HepG2 (cell line): ENCODE measurements around the gene STARD10. TPM values are rescaled to one million over a fixed set of nuclear protein-coding genes. Genes with fewer than 3 reads are reported as not detected.

Experiments
- ATF7 ChIP-seq, 2 experiments: fragments of 450-650 bp in 1 of 2; sonication (generic) in 1 of 2; formaldehyde crosslinking in 1 of 2; IDR thresholded peaks; 2 replicates each; pipeline versions ENCODE4 v1.4.0 to v1.6.1; 2016 to 2020; ENCODE audit warnings: antibody characterized with exemption in 1 of 2, mild to moderate bottlenecking in 1 of 2, missing genetic modification reagents in 1 of 2
- CBFB ChIP-seq: sonication (generic); formaldehyde crosslinking; IDR thresholded peaks from 2 replicates; pipeline ENCODE4 v1.4.0; 2020; ENCODE audit warnings: missing genetic modification reagents
- DPF2 ChIP-seq: sonication (generic); formaldehyde crosslinking; IDR thresholded peaks from 2 replicates; pipeline ENCODE4 v1.4.0; 2020; ENCODE audit warnings: mild to moderate bottlenecking, low read depth, missing genetic modification reagents, borderline replicate concordance
- ETV5 ChIP-seq: IDR thresholded peaks from 2 replicates; pipeline ENCODE4 v1.6.1; 2018; ENCODE audit warnings: missing biosample characterization, missing genetic modification reagents, inconsistent platforms, borderline replicate concordance
- FOXK1 ChIP-seq: sonication (generic); formaldehyde crosslinking; IDR thresholded peaks from 2 replicates; pipeline ENCODE4 v1.4.0; 2020; ENCODE audit warnings: low read depth, missing genetic modification reagents, borderline replicate concordance
- KMT2B ChIP-seq: IDR thresholded peaks from 2 replicates; pipeline ENCODE4 v1.6.1; 2016; ENCODE audit warnings: missing genetic modification reagents, missing compliant biosample characterization
- PAWR ChIP-seq: sonication (generic); formaldehyde crosslinking; IDR thresholded peaks from 2 replicates; pipeline ENCODE4 v1.4.0; 2020; ENCODE audit warnings: missing genetic modification reagents, mild to moderate bottlenecking, borderline replicate concordance
- POLR2AphosphoS5 ChIP-seq: IDR thresholded peaks from 2 replicates; pipeline ENCODE4 v1.6.1; 2012; ENCODE audit warnings: low read depth, low read length
- RXRA ChIP-seq: sonication (generic); formaldehyde crosslinking; IDR thresholded peaks from 2 replicates; pipeline ENCODE4 v1.5.1; 2020; ENCODE audit warnings: missing genetic modification reagents
- SETDB1 ChIP-seq: sonication (generic); formaldehyde crosslinking; IDR thresholded peaks from 2 replicates; pipeline ENCODE4 v1.5.1; 2020; ENCODE audit warnings: missing genetic modification reagents, mild to moderate bottlenecking, borderline replicate concordance
- SP2 ChIP-seq: sonication (generic); formaldehyde crosslinking; IDR thresholded peaks from 2 replicates; pipeline ENCODE4 v1.5.1; 2020; ENCODE audit warnings: mild to moderate bottlenecking, missing genetic modification reagents
- TFDP1 ChIP-seq: IDR thresholded peaks from 2 replicates; pipeline ENCODE4 v1.6.1; 2016; ENCODE audit warnings: missing compliant biosample characterization, missing genetic modification reagents, borderline replicate concordance
- ZC3H13 ChIP-seq: sonication (generic); formaldehyde crosslinking; IDR thresholded peaks from 2 replicates; pipeline ENCODE4 v1.8.1; 2023; ENCODE audit warnings: mild to moderate bottlenecking, missing genetic modification reagents, moderate library complexity
- ZMYM2 ChIP-seq: sonication (generic); formaldehyde crosslinking; IDR thresholded peaks from 2 replicates; pipeline ENCODE4 v1.8.0; 2022; ENCODE audit warnings: mild to moderate bottlenecking, missing genetic modification reagents
- ZMYM3 ChIP-seq: sonication (generic); formaldehyde crosslinking; IDR thresholded peaks from 2 replicates; pipeline ENCODE4 v1.5.1; 2020; ENCODE audit warnings: mild to moderate bottlenecking, missing genetic modification reagents
- ZNF12 ChIP-seq: sonication (generic); formaldehyde crosslinking; IDR thresholded peaks from 2 replicates; pipeline ENCODE4 v1.5.0; 2020; ENCODE audit warnings: missing genetic modification reagents
- ZNF264 ChIP-seq: sonication (generic); formaldehyde crosslinking; IDR thresholded peaks from 2 replicates; pipeline ENCODE4 v1.4.0; 2020; ENCODE audit warnings: missing genetic modification reagents
- ZNF577 ChIP-seq: sonication (generic); formaldehyde crosslinking; IDR thresholded peaks from 2 replicates; pipeline ENCODE4 v1.4.0; 2020; ENCODE audit warnings: mild to moderate bottlenecking, low read depth, missing genetic modification reagents, borderline replicate concordance
- ZNF672 ChIP-seq: sonication (generic); formaldehyde crosslinking; IDR thresholded peaks from 2 replicates; pipeline ENCODE4 v1.8.1; 2022; ENCODE audit warnings: missing genetic modification reagents
- ZNF761 ChIP-seq: sonication (generic); formaldehyde crosslinking; conservative IDR thresholded peaks from 2 replicates; pipeline ENCODE4 v1.4.0; 2020; ENCODE audit warnings: mild to moderate bottlenecking, missing genetic modification reagents
- polyA plus RNA-seq, 8 experiments: library from polyadenylated mRNA; depleted of rRNA in 3 of 8; stranded (reverse) in 7 of 8; unstranded in 1 of 8; fragments of >200 nt; fragmentation: Illumina TruSeq in 4 of 8; extraction: Trizol in 4 of 8; gene quantifications; 2 replicates each; pipeline versions ENCODE4 v1.2.1 to v1.2.3, GENCODE V29; 2011 to 2016; ENCODE audit warnings: low read depth in 4 of 8, missing spikeins in 1 of 8, mixed read lengths in 1 of 8; ENCODE audit not compliant: insufficient read depth in 1 of 8
- total RNA-seq, 5 experiments: library from RNA; depleted of rRNA; stranded (reverse); fragments of >200 nt; fragmentation: Illumina TruSeq; extraction: Trizol; gene quantifications; 2 replicates each; pipeline ENCODE4 v1.2.3, GENCODE V29; 2016; ENCODE audit warnings: low read depth in 1 of 5
- TF ChIP-seq, protein P1 (sequence below), 2 experiments: sonication (generic) in 1 of 2; formaldehyde crosslinking in 1 of 2; IDR thresholded peaks; 2 replicates each; pipeline versions ENCODE4 v1.4.0 to v1.6.1; 2018 to 2020; ENCODE audit warnings: missing genetic modification reagents in 2 of 2, borderline replicate concordance in 1 of 2, low read depth in 1 of 2, mild to moderate bottlenecking in 1 of 2, missing biosample characterization in 1 of 2
- TF ChIP-seq, protein P2 (sequence below): sonication (generic); formaldehyde crosslinking; IDR thresholded peaks from 2 replicates; pipeline ENCODE4 v1.4.0; 2020; ENCODE audit warnings: missing genetic modification reagents

The STARD10 gene
- total and polyA plus RNA-seq, 2 of the 13 experiments (the other 11 are each of a cell fraction or from before 2014, with no cell fraction given), result 260 to 341 TPM

DNA sequence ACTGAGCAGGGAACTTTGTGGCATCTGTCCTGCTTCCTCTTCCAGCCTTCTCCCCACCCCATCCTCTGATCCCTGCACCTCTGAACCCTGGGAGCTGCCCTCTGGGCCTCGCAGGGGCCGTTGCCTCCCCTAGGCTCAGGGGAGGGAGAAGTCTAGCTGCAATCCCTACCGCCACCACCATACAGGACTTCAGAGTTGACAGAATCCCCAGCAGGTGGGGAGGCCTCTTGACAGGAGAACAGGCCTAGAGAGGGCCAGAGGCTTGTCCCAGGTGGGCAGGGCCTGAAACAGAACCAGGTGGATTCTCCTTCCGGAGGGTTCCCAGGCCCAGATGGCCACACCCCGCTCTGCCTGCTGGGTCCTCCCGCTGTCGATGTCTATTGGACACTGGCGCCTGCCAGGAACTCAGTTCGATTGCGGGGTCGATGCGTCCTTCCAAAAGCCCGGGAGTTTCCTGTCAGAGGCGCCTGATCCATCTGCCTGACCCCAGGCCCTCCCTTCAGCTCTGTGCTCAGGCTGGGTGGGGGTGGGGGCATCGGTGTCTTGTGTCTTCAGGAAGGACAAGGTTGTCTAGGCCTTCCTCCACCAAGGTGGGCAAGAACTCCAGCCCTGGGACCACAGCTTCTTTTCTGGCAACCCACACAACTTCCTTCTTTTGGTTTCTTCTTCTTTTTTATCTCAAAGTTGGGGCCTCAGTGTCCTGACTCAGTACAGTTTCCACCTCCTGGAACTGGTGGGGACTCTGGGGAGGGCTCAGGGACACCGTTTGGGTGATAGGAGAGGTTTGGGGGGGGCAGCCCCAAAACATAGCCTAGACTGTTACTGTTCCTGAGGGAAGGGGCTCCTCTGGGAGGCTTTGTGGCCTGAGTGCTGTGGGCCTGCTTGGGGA lies 6.4 kb downstream of the STARD10 start (continued):
- TF ChIP-seq, protein P1, sequence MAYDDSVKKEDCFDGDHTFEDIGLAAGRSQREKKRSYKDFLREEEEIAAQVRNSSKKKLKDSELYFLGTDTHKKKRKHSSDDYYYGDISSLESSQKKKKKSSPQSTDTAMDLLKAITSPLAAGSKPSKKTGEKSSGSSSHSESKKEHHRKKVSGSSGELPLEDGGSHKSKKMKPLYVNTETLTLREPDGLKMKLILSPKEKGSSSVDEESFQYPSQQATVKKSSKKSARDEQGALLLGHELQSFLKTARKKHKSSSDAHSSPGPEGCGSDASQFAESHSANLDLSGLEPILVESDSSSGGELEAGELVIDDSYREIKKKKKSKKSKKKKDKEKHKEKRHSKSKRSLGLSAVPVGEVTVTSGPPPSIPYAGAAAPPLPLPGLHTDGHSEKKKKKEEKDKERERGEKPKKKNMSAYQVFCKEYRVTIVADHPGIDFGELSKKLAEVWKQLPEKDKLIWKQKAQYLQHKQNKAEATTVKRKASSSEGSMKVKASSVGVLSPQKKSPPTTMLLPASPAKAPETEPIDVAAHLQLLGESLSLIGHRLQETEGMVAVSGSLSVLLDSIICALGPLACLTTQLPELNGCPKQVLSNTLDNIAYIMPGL (CRISPR knock-in tag; IDR thresholded peaks at IDR 0.05; ENCODE audit: borderline replicate concordance in 1 of 2, low read depth in 1 of 2), result peak; percentile 31 to 80; a peak in 2 of 4 replicates
- TF ChIP-seq ZNF672 (CRISPR knock-in tag), result no peak
- peak; percentile 88 for TF ChIP-seq ETV5 (CRISPR knock-in tag)
- no peak for TF ChIP-seq PAWR (CRISPR knock-in tag)
- TF ChIP-seq ATF7 (IDR thresholded peaks at IDR 0.05), result no peak
- peak; percentile 54; the same call in 1 of the 2 replicates for TF ChIP-seq ATF7 (CRISPR knock-in tag; IDR thresholded peaks at IDR 0.05)
- no peak for TF ChIP-seq FOXK1 (CRISPR knock-in tag)
- peak; percentile 69; the same call in 1 of the 2 replicates for TF ChIP-seq RXRA (CRISPR knock-in tag)
- TF ChIP-seq SETDB1 (CRISPR knock-in tag), result no peak
- TF ChIP-seq SP2, result peak; percentile 80
- TF ChIP-seq ZNF577 (CRISPR knock-in tag), result no peak
- TF ChIP-seq, protein P2, sequence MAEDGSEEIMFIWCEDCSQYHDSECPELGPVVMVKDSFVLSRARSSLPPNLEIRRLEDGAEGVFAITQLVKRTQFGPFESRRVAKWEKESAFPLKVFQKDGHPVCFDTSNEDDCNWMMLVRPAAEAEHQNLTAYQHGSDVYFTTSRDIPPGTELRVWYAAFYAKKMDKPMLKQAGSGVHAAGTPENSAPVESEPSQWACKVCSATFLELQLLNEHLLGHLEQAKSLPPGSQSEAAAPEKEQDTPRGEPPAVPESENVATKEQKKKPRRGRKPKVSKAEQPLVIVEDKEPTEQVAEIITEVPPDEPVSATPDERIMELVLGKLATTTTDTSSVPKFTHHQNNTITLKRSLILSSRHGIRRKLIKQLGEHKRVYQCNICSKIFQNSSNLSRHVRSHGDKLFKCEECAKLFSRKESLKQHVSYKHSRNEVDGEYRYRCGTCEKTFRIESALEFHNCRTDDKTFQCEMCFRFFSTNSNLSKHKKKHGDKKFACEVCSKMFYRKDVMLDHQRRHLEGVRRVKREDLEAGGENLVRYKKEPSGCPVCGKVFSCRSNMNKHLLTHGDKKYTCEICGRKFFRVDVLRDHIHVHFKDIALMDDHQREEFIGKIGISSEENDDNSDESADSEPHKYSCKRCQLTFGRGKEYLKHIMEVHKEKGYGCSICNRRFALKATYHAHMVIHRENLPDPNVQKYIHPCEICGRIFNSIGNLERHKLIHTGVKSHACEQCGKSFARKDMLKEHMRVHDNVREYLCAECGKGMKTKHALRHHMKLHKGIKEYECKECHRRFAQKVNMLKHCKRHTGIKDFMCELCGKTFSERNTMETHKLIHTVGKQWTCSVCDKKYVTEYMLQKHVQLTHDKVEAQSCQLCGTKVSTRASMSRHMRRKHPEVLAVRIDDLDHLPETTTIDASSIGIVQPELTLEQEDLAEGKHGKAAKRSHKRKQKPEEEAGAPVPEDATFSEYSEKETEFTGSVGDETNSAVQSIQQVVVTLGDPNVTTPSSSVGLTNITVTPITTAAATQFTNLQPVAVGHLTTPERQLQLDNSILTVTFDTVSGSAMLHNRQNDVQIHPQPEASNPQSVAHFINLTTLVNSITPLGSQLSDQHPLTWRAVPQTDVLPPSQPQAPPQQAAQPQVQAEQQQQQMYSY, result peak; percentile 84; the same call in 1 of the 2 replicates
- no peak for TF ChIP-seq ZC3H13 (CRISPR knock-in tag)
- peak; percentile 81 for TF ChIP-seq ZMYM3
- 0 out of 2 replicates have a peak, but pooled peaks have one; percentile 34 for TF ChIP-seq ZNF12 (CRISPR knock-in tag)
- TF ChIP-seq ZMYM2 (CRISPR knock-in tag), result peak; percentile 52; the same call in 1 of the 2 replicates
- 0 out of 2 replicates have a peak, but pooled peaks have one; percentile 49 for TF ChIP-seq ZNF264 (CRISPR knock-in tag)
- TF ChIP-seq ZNF761 (CRISPR knock-in tag), result peak; percentile 90
- 0 out of 2 replicates have a peak, but pooled peaks have one; percentile 41 for TF ChIP-seq CBFB
- TF ChIP-seq KMT2B (CRISPR knock-in tag), result 0 out of 2 replicates have a peak, but pooled peaks have one; percentile 13
- 0 out of 2 replicates have a peak, but pooled peaks have one; percentile 65 for TF ChIP-seq DPF2 (CRISPR knock-in tag)
- peak; percentile 53 for TF ChIP-seq POLR2AphosphoS5
- TF ChIP-seq TFDP1 (CRISPR knock-in tag), result peak; percentile 62; the same call in 1 of the 2 replicates
